Inflammatory macrophage treated with lipopolysaccharide for 4 hours (primary cell): ENCODE results near the gene HMGXB3.

Experiments
- DNase-seq: peaks from one replicate; pipeline ENCODE4 v3.0.0-alpha.2; 2020

Gene HMGXB3

GRCh38 chr5:150000256-150000989 is at the start of gene HMGXB3, which contains the start of gene TIGD6:
Gene HMGXB3, plus strand, starts transcription at chr5:150000739. Its CDS starts 4,114 bp downstream, at chr5:150004853.
Gene TIGD6, minus strand, starts transcription at chr5:150000654. Its CDS starts 4,306 bp downstream, at chr5:149996348.
- peak; percentile 93 for DNase-seq

- DNase-seq, result no peak
Measured at GRCh38 chr5:149951138-149951749, 49.3 kb upstream of the HMGXB3 start.

GRCh38 chr5:149953436-149954121 is 47.0 kb upstream of the HMGXB3 start:
- DNase-seq, result no peak

- no peak for DNase-seq
Measured at GRCh38 chr5:149954798-149955197, 45.7 kb upstream of the HMGXB3 start.

- no peak for DNase-seq
Measured at GRCh38 chr5:149956685-149957084, 43.9 kb upstream of the HMGXB3 start.

GRCh38 chr5:149957855-149958254 is 42.7 kb upstream of the HMGXB3 start:
- no peak for DNase-seq

DNA sequence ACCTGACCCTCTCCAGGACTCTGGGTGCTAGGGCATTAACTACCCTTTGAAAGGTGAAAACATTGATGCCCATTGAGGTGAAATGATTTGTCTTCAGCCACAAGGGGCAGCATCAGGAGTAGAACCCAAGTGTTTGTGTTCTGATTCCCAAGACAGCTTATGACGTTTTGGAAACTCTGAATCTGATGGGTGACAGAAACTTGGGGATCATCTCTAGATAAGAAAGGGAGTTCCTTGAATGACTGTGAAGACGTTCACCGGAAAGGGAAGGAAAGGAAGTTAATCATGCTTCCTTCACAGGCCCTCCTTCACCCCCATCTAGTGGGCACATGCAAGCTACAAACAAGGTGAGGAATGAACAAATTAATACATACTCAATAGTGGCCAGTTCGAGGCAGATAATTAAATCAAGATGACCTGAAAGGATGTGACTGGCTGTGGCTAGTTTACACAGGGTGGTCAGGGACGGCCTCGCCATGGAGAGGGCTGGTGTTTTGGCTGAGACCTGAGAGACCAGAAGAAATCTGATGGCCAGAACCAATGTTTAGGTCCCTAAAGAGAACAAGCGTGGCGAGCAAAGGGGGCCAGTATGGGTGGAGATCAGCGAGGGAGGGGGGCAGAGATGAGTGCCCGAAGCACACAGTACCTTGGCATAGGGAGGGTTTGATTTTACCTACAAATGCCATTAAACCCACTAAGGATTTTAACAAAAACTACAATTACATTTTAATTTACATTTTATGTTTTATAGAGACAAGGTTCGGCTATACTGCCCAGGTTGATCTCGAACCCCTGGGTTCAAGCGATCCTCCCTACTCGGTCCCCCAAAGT is 40.9 kb upstream of the HMGXB3 start:
- peak; percentile 79 for DNase-seq

DNA sequence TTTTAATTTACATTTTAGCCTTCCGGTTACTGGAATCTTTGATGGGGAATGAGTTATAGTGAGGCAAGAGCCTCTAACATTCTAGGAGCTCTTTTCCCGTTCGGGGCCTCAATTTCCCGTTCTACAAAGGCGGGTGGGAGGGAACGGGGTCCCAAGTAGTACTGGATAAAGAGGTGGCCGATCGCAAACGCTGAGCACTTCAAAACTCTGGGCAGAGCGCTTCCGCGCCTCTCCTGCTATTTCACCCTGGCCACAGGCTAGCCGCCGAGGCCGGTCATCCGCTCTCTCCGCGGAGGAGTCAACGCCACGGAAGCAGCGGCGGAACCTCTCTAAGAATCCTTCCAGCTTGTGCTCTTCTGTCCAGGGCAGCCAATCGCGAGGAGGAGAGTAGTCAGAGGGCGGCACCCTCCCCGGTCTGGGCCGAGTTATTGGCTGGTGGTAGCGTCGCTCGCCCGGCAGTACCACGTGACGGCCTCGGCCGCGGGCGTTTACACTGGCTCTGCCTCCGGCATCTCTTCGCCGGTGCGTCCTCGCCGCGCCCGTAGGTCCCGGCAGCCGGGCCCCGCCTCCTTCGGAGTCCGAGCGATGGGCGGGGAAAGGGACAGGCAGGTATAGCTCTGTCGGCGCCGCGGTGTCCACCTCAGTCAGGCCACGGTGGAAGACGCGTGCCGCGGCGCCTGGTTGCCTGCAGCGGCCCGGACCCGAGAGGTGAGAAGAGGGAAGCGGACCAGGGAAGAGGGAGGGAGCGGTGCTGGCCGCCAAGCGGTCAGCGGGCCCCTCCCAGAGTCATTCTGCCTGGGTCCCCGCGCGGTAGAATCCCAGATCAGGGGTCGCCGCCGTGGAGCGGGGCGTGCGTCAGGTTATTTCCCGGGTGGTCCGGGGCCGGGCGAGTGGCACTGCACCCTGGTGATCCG is 40.0 kb upstream of the HMGXB3 start, which contains the start of gene SLC26A2:
Gene SLC26A2 (plus strand): TSS at position 487 of the 914 bp plus-strand sequence. CDS start 16,895 bp downstream, outside the sequence.
- DNase-seq, result peak; percentile 99

GRCh38 chr5:149961186-149961685 is 39.3 kb upstream of the HMGXB3 start:
- DNase-seq, result no peak

GRCh38 chr5:149961957-149962409 is 38.6 kb upstream of the HMGXB3 start:
- peak; percentile 42 for DNase-seq

GRCh38 chr5:149962601-149963300 is 37.8 kb upstream of the HMGXB3 start:
- no peak for DNase-seq

DNA sequence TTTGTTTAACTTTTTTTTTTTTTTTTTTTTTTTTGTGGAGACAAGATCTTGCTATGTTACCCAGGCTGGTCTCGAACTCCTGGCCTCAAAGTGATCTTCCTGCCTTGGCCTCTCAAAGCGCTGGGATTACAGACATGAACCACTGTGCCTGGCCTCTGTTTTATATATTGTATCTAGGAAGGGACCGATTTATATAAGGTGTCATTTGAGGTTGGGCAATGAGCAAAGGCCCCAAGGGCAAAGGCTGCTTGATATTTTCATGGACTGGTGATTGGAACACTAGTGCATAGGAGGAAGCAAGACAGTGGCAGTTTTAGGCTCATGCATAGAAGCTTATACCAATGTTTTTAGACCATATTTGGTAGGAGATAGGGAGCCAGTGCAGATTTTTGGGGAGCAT is 36.8 kb upstream of the HMGXB3 start:
- DNase-seq, result no peak

GRCh38 chr5:149966946-149967345 is 33.6 kb upstream of the HMGXB3 start:
- no peak for DNase-seq

- no peak for DNase-seq
Measured at GRCh38 chr5:149969181-149969930, 31.2 kb upstream of the HMGXB3 start.

- DNase-seq, result no peak
Measured at GRCh38 chr5:149975409-149975808, 25.1 kb upstream of the HMGXB3 start.

- DNase-seq, result no peak
Measured at GRCh38 chr5:149979896-149980295, 20.6 kb upstream of the HMGXB3 start.

GRCh38 chr5:149981206-149981605 is 19.3 kb upstream of the HMGXB3 start:
- DNase-seq, result no peak

- no peak for DNase-seq
Measured at GRCh38 chr5:149982505-149982904, 18.0 kb upstream of the HMGXB3 start.

DNA sequence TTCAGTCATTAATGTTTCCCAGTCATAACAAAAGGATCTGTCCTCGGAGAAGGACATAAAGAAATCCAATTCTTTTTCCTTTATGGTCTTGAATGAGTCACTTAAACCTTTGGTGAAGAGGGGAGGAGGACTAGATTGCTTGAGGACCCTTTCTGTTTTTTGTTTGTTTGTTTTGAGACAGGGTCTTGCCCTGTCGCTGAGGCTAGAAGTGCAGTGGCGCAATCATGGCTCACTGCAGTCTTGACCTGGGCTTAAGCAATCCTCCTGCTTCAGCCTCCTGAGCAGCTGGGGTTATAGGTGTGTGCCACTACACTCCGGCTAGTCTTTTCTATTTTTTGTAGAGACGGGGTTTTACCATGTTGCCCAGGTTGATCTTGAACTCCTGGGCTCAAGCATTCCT is 12.4 kb upstream of the HMGXB3 start:
- no peak for DNase-seq
